NCI-H1417 treated with DMSO at 0.1 percent for 48 hours (cell line): ENCODE measurements around the gene SLC2A9.

Experiments
- DNase-seq: peaks from one replicate; lab custom pipeline; 2025; lab: John Stamatoyannopoulos, UW

Gene SLC2A9

GRCh38 chr4:9962611-9963314 lies 58.5 kb downstream of the SLC2A9 start:
- no peak for DNase-seq

- no peak for DNase-seq
Observed at GRCh38 chr4:9954468-9954867, 66.8 kb downstream of the SLC2A9 start.

- no peak for DNase-seq
Observed at GRCh38 chr4:9953089-9953488, 68.2 kb downstream of the SLC2A9 start.

- DNase-seq = no peak
Observed at GRCh38 chr4:9952415-9952950, 68.8 kb downstream of the SLC2A9 start.

GRCh38 chr4:9949573-9949972 lies 71.7 kb downstream of the SLC2A9 start:
- DNase-seq = no peak

- no peak for DNase-seq
Observed at GRCh38 chr4:9947168-9948062, 73.9 kb downstream of the SLC2A9 start.

GRCh38 chr4:9946170-9946569 lies 75.1 kb downstream of the SLC2A9 start:
- DNase-seq = no peak

GRCh38 chr4:9944431-9945425 lies 76.6 kb downstream of the SLC2A9 start:
- no peak for DNase-seq

GRCh38 chr4:9943761-9944160 lies 77.5 kb downstream of the SLC2A9 start:
- no peak for DNase-seq

- no peak for DNase-seq
Observed at GRCh38 chr4:9942921-9943600, 78.2 kb downstream of the SLC2A9 start.

GRCh38 chr4:9942139-9942538 lies 79.2 kb downstream of the SLC2A9 start:
- DNase-seq = no peak

GRCh38 chr4:9940041-9940440 lies 81.3 kb downstream of the SLC2A9 start:
- DNase-seq = no peak

- DNase-seq = no peak
Observed at GRCh38 chr4:9938933-9939332, 82.4 kb downstream of the SLC2A9 start.

GRCh38 chr4:9937078-9937477 lies 84.2 kb downstream of the SLC2A9 start:
- DNase-seq = no peak

- DNase-seq = no peak
Observed at GRCh38 chr4:9936129-9936644, 85.1 kb downstream of the SLC2A9 start.

GRCh38 chr4:9933956-9934355 lies 87.3 kb downstream of the SLC2A9 start:
- no peak for DNase-seq

GRCh38 chr4:9933184-9933583 lies 88.1 kb downstream of the SLC2A9 start:
- no peak for DNase-seq

GRCh38 chr4:9932771-9933170 lies 88.5 kb downstream of the SLC2A9 start:
- DNase-seq = no peak

- no peak for DNase-seq
Observed at GRCh38 chr4:9931146-9931545, 90.2 kb downstream of the SLC2A9 start.

GRCh38 chr4:9929111-9929510 lies 92.2 kb downstream of the SLC2A9 start:
- no peak for DNase-seq
